ENCODE data around the gene FBXW4.

DNA sequence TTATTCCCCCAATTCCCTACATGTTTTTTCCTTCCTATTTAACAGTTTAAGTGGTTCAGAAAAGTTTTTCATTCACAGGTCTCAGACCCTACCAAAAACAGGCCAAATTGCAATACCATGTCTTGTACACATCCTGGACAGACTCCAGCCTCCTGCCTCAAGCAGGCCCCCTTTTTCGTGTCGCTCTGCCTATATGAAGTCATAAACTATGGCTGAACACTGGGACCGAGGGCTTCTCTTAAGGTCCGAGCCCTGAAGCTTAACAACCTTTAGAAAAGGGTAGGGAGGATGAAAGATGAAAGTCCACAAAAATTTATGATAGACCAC lies 1.4 kb downstream of the FBXW4 start:
- TF ChIP-seq SP1 (IDR thresholded peaks at IDR 0.05) (no peak), CTBP1 (IDR thresholded peaks at IDR 0.05; ENCODE audit: borderline replicate concordance) (no peak), NFRKB (IDR thresholded peaks at IDR 0.05) (no peak), ARNT (IDR thresholded peaks at IDR 0.05) (no peak), FOXK2 (IDR thresholded peaks at IDR 0.05) (no peak), ZNF384 (IDR thresholded peaks at IDR 0.05) (no peak), FOXA1 (IDR thresholded peaks at IDR 0.05) (no peak), FOXM1 (IDR thresholded peaks at IDR 0.05; ENCODE audit: borderline replicate concordance) (no peak), TARDBP (IDR thresholded peaks at IDR 0.05) (no peak), SUZ12 (IDR thresholded peaks at IDR 0.05) (no peak), L3MBTL2 (conservative IDR thresholded peaks at IDR 0.05) (no peak), ELF4 (IDR thresholded peaks at IDR 0.05) (no peak)

Data from HEK293T (cell line).